Skeletal muscle tissue (tissue), 4 donors: ENCODE measurements around the gene CDH23. TPM values are rescaled to one million over a fixed set of nuclear protein-coding genes. Genes with fewer than 3 reads are reported as not detected.

ENCODE experiments used
- H3K27ac ChIP-seq: one replicate; pipeline ENCODE4 v1.7.0; 2013; ENCODE audit warnings: mild to moderate bottlenecking, low read depth, low read length, inconsistent platforms
- H3K27me3 ChIP-seq, 3 donors: one replicate each; pipeline ENCODE4 v1.7.0; 2013; ENCODE audit warnings: low read length in 3 of 3; ENCODE audit not compliant: control insufficient read depth in 3 of 3, insufficient read depth in 3 of 3
- H3K36me3 ChIP-seq, 3 donors: one replicate each; pipeline ENCODE4 v1.7.0; 2013; ENCODE audit warnings: low read length in 3 of 3; ENCODE audit not compliant: control insufficient read depth in 3 of 3, insufficient read depth in 3 of 3
- H3K4me1 ChIP-seq, 3 donors: one replicate each; pipeline ENCODE4 v1.7.0; 2013; ENCODE audit warnings: low read length in 3 of 3, mild to moderate bottlenecking in 3 of 3; ENCODE audit not compliant: control insufficient read depth in 3 of 3, insufficient read depth in 3 of 3
- H3K4me3 ChIP-seq, 3 donors: one replicate each; pipeline ENCODE4 v1.7.0; 2013; ENCODE audit warnings: low read length in 3 of 3
- H3K9ac ChIP-seq, 3 donors: one replicate each; pipeline ENCODE4 v1.7.0; 2013; ENCODE audit warnings: low read length in 3 of 3, mild to moderate bottlenecking in 3 of 3, moderate library complexity in 2 of 3, low read depth in 1 of 3
- H3K9me3 ChIP-seq, 3 donors: one replicate each; pipeline ENCODE4 v1.7.0; 2013; ENCODE audit warnings: low read length in 3 of 3; ENCODE audit not compliant: control insufficient read depth in 3 of 3
- total RNA-seq: library from RNA; depleted of rRNA; stranded (reverse); fragments of >200 nt; gene quantifications from one replicate; pipeline ENCODE4 v1.2.3, GENCODE V29; 2014
- donor health status: Osteomylitis.

The CDH23 gene
- total RNA-seq, 1 donor from 2014 or later = 3.7 TPM

GRCh38 chr10:71648254-71648932, 251.7 kb downstream of the CDH23 start:
- Histone ChIP-seq H3K27ac (no peak overlapping the region), H3K4me1 (peaks cover 0 to 6% (median 0%) of the 10 kb centered on the region in 3 donors), H3K27me3 (peaks cover 0 to 4% (median 3%) of the 10 kb centered on the region in 3 donors), H3K9ac (no peak overlapping the region), H3K9me3 (no peaks in the 10 kb centered on the region), H3K36me3 (no peaks in the 10 kb centered on the region), H3K4me3 (no peak overlapping the region)

- Histone ChIP-seq H3K9me3 (no peaks in the 10 kb centered on the region), H3K4me1 (peaks cover 0 to 6% (median 0%) of the 10 kb centered on the region in 3 donors), H3K27me3 (peaks cover 0 to 4% (median 3%) of the 10 kb centered on the region in 3 donors), H3K4me3 (no peak overlapping the region), H3K27ac (no peak overlapping the region), H3K9ac (no peak overlapping the region), H3K36me3 (no peaks in the 10 kb centered on the region)
Observed at GRCh38 chr10:71648933-71649320, 252.2 kb downstream of the CDH23 start.

- peaks cover 0 to 6% (median 0%) of the 10 kb centered on the region in 3 donors for H3K4me1 ChIP-seq
- H3K27ac ChIP-seq = no peak overlapping the region
- no peaks in the 10 kb centered on the region for H3K36me3 ChIP-seq
- H3K9me3 ChIP-seq = no peaks in the 10 kb centered on the region
- no peak overlapping the region for H3K9ac ChIP-seq
- H3K4me3 ChIP-seq = no peak overlapping the region
- peaks cover 0 to 4% (median 3%) of the 10 kb centered on the region in 3 donors for H3K27me3 ChIP-seq
Observed at GRCh38 chr10:71649631-71650030, 252.9 kb downstream of the CDH23 start.

GRCh38 chr10:71650397-71650796, 253.7 kb downstream of the CDH23 start:
- no peak overlapping the region for H3K4me3 ChIP-seq
- H3K9me3 ChIP-seq = no peaks in the 10 kb centered on the region
- no peaks in the 10 kb centered on the region for H3K36me3 ChIP-seq
- no peak overlapping the region for H3K9ac ChIP-seq
- H3K27me3 ChIP-seq = peaks cover 0 to 3% (median 0%) of the 10 kb centered on the region in 3 donors
- no peak overlapping the region for H3K27ac ChIP-seq
- peaks cover 0 to 6% (median 0%) of the 10 kb centered on the region in 3 donors for H3K4me1 ChIP-seq

GRCh38 chr10:71651428-71651827, 254.7 kb downstream of the CDH23 start:
- no peaks in the 10 kb centered on the region for H3K36me3 ChIP-seq
- H3K27me3 ChIP-seq = peaks cover 0 to 3% (median 0%) of the 10 kb centered on the region in 3 donors
- peaks cover 0 to 6% (median 0%) of the 10 kb centered on the region in 3 donors for H3K4me1 ChIP-seq
- H3K27ac ChIP-seq = no peak overlapping the region
- H3K9me3 ChIP-seq = no peaks in the 10 kb centered on the region
- H3K9ac ChIP-seq = no peak overlapping the region
- H3K4me3 ChIP-seq = no peak overlapping the region

GRCh38 chr10:71651928-71652327, 255.2 kb downstream of the CDH23 start:
- Histone ChIP-seq H3K4me3 (no peak overlapping the region), H3K36me3 (no peaks in the 10 kb centered on the region), H3K9ac (no peak overlapping the region), H3K27ac (no peak overlapping the region), H3K27me3 (no peaks in the 10 kb centered on the region), H3K4me1 (peaks cover 0 to 6% (median 0%) of the 10 kb centered on the region in 3 donors), H3K9me3 (no peaks in the 10 kb centered on the region)

- Histone ChIP-seq H3K4me1 (peaks cover 0 to 6% (median 0%) of the 10 kb centered on the region in 3 donors), H3K9me3 (no peaks in the 10 kb centered on the region)
Observed at GRCh38 chr10:71653044-71653443, 256.3 kb downstream of the CDH23 start.

GRCh38 chr10:71656220-71656619, 259.5 kb downstream of the CDH23 start:
- H3K36me3 ChIP-seq = no peaks in the 10 kb centered on the region
- H3K4me3 ChIP-seq = no peak overlapping the region
- peaks cover 0 to 2% (median 0%) of the 10 kb centered on the region in 3 donors for H3K27me3 ChIP-seq
- no peaks in the 10 kb centered on the region for H3K9me3 ChIP-seq
- no peaks in the 10 kb centered on the region for H3K4me1 ChIP-seq
- H3K27ac ChIP-seq = no peak overlapping the region
- no peak overlapping the region for H3K9ac ChIP-seq

More at GRCh38 chr10:71653044-71653443, 256.3 kb downstream of the CDH23 start:
- no peak overlapping the region for H3K9ac ChIP-seq
- H3K4me3 ChIP-seq = no peak overlapping the region
- no peaks in the 10 kb centered on the region for H3K27me3 ChIP-seq
- H3K27ac ChIP-seq = no peak overlapping the region
- H3K36me3 ChIP-seq = no peaks in the 10 kb centered on the region

- Histone ChIP-seq H3K36me3 (no peaks in the 10 kb centered on the region), H3K9ac (no peak overlapping the region), H3K27me3 (peaks cover 0 to 2% (median 0%) of the 10 kb centered on the region in 3 donors), H3K4me3 (no peak overlapping the region), H3K9me3 (no peaks in the 10 kb centered on the region), H3K4me1 (no peaks in the 10 kb centered on the region), H3K27ac (no peak overlapping the region)
Observed at GRCh38 chr10:71657604-71658466, 261.1 kb downstream of the CDH23 start.

GRCh38 chr10:71658467-71658745, 261.7 kb downstream of the CDH23 start:
- H3K27me3 ChIP-seq = peaks cover 0 to 2% (median 0%) of the 10 kb centered on the region in 3 donors
- H3K9me3 ChIP-seq = no peaks in the 10 kb centered on the region
- H3K9ac ChIP-seq = no peak overlapping the region
- no peak overlapping the region for H3K4me3 ChIP-seq
- no peaks in the 10 kb centered on the region for H3K4me1 ChIP-seq
- H3K36me3 ChIP-seq = no peaks in the 10 kb centered on the region
- no peak overlapping the region for H3K27ac ChIP-seq
